Vagina (tissue), 2 donors: ENCODE data around the gene EGFR. TPM values are rescaled to one million over a fixed set of nuclear protein-coding genes. Genes with fewer than 3 reads are reported as not detected.

Experiments used
- DNase-seq, 2 donors: peaks; one replicate each; pipeline ENCODE4 v3.0.0-alpha.2; 2017; ENCODE audit errors: extremely low spot score in 2 of 2
- H3K27ac ChIP-seq: fragments of 200-600 bp; sonication (generic); one replicate; pipeline ENCODE4 v1.5.1; 2019
- H3K27me3 ChIP-seq: fragments of 200-600 bp; sonication (generic); one replicate; pipeline ENCODE4 v1.5.1; 2019
- H3K36me3 ChIP-seq, 2 donors: fragments of 200-600 bp; sonication (generic); one replicate each; pipeline ENCODE4 v1.5.1; 2017 to 2019
- H3K4me1 ChIP-seq: fragments of 200-600 bp; sonication (generic); one replicate; pipeline ENCODE4 v1.5.1; 2019
- H3K4me3 ChIP-seq, 2 donors: fragments of 200-600 bp; sonication (generic); 1 replicate in 1 of 2; 2 replicates in 1 of 2; pipeline ENCODE4 v1.5.1; 2016 to 2019
- H3K9me3 ChIP-seq: fragments of 200-600 bp; sonication (generic); one replicate; pipeline ENCODE4 v1.5.1; 2019
- POLR2A ChIP-seq, 2 donors: fragments of 450-650 bp; IDR thresholded peaks; one replicate each; pipeline ENCODE4 v1.6.1; 2017; ENCODE audit warnings: antibody characterized with exemption in 2 of 2, mild to moderate bottlenecking in 2 of 2, moderate library complexity in 2 of 2
- POLR2AphosphoS5 ChIP-seq, 2 donors: sonication (generic); formaldehyde crosslinking; IDR thresholded peaks; one replicate each; pipeline ENCODE4 v1.9.0; 2017; ENCODE audit warnings: antibody characterized with exemption in 2 of 2, mild to moderate bottlenecking in 2 of 2, low read depth in 1 of 2; ENCODE audit not compliant: insufficient read depth in 1 of 2
- intact Hi-C: fragments of 100-400 bp; cut with DNase I; formaldehyde crosslinking; loops from one replicate; pipeline ENCODE4 v1.15.1; 2023
- total RNA-seq: library from RNA; depleted of rRNA; stranded (reverse); fragments of >200 nt; gene quantifications from one replicate; pipeline ENCODE4 v1.2.3, GENCODE V29; 2016
- TF ChIP-seq, protein P1 (sequence below), 3 experiments: fragments of 450-650 bp in 2 of 3; fragments of 200-600 bp in 1 of 3; sonication (generic) in 1 of 3; IDR thresholded peaks; one replicate each; pipeline ENCODE4 v1.5.1; 2017 to 2019; ENCODE audit warnings: antibody characterized with exemption in 3 of 3, mild to moderate bottlenecking in 2 of 3, moderate library complexity in 2 of 3

The EGFR gene
- total RNA-seq, 1 donor from 2014 or later, result 130 TPM

DNA sequence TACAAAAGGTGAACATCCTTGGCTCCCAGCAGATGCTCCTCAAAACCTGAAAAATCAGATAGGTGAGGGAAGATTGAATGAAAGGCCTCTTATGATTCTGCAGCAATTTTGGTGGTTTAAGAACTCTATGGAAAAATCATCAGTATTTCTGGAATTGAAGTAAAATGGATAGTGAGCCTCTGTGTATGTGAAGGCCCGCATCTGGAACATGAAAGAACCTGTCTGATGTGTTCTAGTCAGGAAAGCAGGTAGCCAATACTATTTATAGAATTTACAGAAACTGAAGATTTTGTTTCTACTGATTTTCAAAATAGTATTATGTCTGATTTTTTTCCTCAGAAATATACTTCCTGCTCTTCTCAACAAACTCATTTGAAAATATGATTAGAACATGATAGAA, 37.3 kb downstream of the EGFR start:
- Histone ChIP-seq H3K36me3 (no peaks in the 10 kb centered on the region), H3K27ac (peak overlapping the region; percentile 73), H3K9me3 (no peaks in the 10 kb centered on the region), H3K4me3 (no peak overlapping the region), H3K27me3 (no peaks in the 10 kb centered on the region), H3K4me1 (peaks cover 84% of the 10 kb centered on the region)
- intact Hi-C loops, result no loop called here
- no peak for DNase-seq
- TF ChIP-seq, protein P1, sequence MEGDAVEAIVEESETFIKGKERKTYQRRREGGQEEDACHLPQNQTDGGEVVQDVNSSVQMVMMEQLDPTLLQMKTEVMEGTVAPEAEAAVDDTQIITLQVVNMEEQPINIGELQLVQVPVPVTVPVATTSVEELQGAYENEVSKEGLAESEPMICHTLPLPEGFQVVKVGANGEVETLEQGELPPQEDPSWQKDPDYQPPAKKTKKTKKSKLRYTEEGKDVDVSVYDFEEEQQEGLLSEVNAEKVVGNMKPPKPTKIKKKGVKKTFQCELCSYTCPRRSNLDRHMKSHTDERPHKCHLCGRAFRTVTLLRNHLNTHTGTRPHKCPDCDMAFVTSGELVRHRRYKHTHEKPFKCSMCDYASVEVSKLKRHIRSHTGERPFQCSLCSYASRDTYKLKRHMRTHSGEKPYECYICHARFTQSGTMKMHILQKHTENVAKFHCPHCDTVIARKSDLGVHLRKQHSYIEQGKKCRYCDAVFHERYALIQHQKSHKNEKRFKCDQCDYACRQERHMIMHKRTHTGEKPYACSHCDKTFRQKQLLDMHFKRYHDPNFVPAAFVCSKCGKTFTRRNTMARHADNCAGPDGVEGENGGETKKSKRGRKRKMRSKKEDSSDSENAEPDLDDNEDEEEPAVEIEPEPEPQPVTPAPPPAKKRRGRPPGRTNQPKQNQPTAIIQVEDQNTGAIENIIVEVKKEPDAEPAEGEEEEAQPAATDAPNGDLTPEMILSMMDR (IDR thresholded peaks at IDR 0.05), result no peak
- TF ChIP-seq POLR2A (IDR thresholded peaks at IDR 0.05) (no peak), POLR2AphosphoS5 (IDR thresholded peaks at IDR 0.05; ENCODE audit: insufficient read depth in 1 of 2, low read depth in 1 of 2) (no peak)

GRCh38 chr7:55056577-55057480, 38.0 kb downstream of the EGFR start:
- peaks cover 84% of the 10 kb centered on the region for H3K4me1 ChIP-seq
- no peak overlapping the region for H3K4me3 ChIP-seq
- no peaks in the 10 kb centered on the region for H3K27me3 ChIP-seq
- DNase-seq, result no peak
- H3K27ac ChIP-seq, result peak overlapping the region; percentile 73
- H3K9me3 ChIP-seq, result no peaks in the 10 kb centered on the region
- TF ChIP-seq POLR2AphosphoS5 (IDR thresholded peaks at IDR 0.05; ENCODE audit: insufficient read depth in 1 of 2, low read depth in 1 of 2), result peak in 1 of 2 donors; percentile 60
- TF ChIP-seq, protein P1 (IDR thresholded peaks at IDR 0.05), result no peak
- no peaks in the 10 kb centered on the region for H3K36me3 ChIP-seq
- intact Hi-C loops, result no loop called here

DNA sequence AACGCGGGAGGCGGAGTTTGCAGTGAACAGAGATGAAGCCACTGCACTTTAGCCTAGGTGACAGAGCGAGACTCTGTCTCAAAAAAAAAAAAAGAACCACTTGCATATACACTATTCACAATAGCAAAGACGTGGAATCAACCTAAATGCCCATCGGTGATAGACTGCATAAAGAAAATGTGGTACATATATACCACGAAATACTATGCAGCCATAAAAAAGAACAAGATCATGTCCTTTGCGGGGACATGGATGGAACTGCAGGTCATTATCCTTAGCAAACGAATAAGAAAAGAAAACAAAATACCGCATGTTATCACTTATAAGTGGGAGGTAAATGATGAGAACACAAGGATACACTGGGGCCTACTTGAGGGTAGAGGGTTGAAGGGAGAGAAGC, 39.5 kb downstream of the EGFR start:
- H3K27me3 ChIP-seq, result no peaks in the 10 kb centered on the region
- no peak for DNase-seq
- no peak overlapping the region for H3K4me3 ChIP-seq
- TF ChIP-seq POLR2AphosphoS5 (IDR thresholded peaks at IDR 0.05; ENCODE audit: insufficient read depth in 1 of 2, low read depth in 1 of 2), result no peak
- TF ChIP-seq, protein P1 (IDR thresholded peaks at IDR 0.05), result no peak
- TF ChIP-seq POLR2A (IDR thresholded peaks at IDR 0.05), result no peak
- peaks cover 81% of the 10 kb centered on the region for H3K4me1 ChIP-seq
- H3K9me3 ChIP-seq, result no peaks in the 10 kb centered on the region
- no peaks in the 10 kb centered on the region for H3K36me3 ChIP-seq
- intact Hi-C loops, result no loop called here
- no peak overlapping the region for H3K27ac ChIP-seq

DNA sequence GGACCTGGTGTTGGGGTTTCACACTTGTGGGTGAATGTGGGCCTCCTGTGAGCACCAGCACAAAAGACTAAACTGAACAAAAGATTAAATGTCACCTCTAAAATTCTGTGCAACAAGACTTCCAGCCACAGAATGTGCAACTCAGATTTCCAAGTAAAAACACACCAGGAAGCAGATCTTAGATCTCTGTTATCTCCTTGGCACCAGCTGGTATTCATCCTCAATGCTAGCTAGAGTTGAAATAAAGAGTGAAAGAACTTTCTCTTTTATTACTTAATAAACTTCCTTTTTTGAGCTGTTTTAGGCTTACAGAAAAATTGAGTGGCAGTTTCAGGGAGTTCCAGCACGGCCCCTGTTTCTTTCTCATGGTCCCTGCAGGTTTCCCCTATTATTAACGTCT, 40.2 kb downstream of the EGFR start:
- Histone ChIP-seq H3K4me3 (no peak overlapping the region), H3K27ac (no peak overlapping the region), H3K27me3 (no peaks in the 10 kb centered on the region), H3K36me3 (no peaks in the 10 kb centered on the region), H3K4me1 (peaks cover 81% of the 10 kb centered on the region), H3K9me3 (no peaks in the 10 kb centered on the region)
- DNase-seq, result no peak
- intact Hi-C loops, result no loop called here
- TF ChIP-seq, protein P1 (IDR thresholded peaks at IDR 0.05), result no peak
- TF ChIP-seq POLR2AphosphoS5 (IDR thresholded peaks at IDR 0.05; ENCODE audit: insufficient read depth in 1 of 2, low read depth in 1 of 2) (no peak), POLR2A (IDR thresholded peaks at IDR 0.05) (no peak)

DNA sequence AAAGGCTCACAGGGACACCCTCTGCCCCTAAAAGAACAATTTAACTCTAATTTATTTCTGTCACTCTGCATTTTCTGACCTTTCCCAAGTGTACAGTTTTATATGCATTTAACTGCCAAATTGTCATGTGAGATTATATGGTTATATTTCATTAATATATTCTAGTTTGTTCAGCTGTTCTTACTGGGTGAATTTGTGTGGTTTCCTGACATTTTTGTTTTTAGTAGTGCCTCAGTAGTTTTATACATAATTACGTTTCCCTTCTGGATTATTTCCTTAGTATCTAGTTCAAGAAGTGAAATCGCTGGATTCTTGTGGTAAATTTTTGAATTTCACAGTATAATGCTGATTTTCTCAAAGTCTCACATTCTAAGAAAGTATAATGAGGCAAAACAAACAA, 41.3 kb downstream of the EGFR start:
- Histone ChIP-seq H3K4me1 (peaks cover 81% of the 10 kb centered on the region), H3K36me3 (no peaks in the 10 kb centered on the region), H3K27me3 (no peaks in the 10 kb centered on the region), H3K4me3 (no peak overlapping the region), H3K27ac (peak overlapping the region; percentile 48), H3K9me3 (no peaks in the 10 kb centered on the region)
- TF ChIP-seq POLR2AphosphoS5 (IDR thresholded peaks at IDR 0.05; ENCODE audit: insufficient read depth in 1 of 2, low read depth in 1 of 2) (no peak), POLR2A (IDR thresholded peaks at IDR 0.05) (no peak)
- TF ChIP-seq, protein P1 (IDR thresholded peaks at IDR 0.05), result no peak
- no peak for DNase-seq
- intact Hi-C loops, result no loop called here
